IMR-90 (cell line): ENCODE results near the gene LPA. TPM values are rescaled to one million over a fixed set of nuclear protein-coding genes. Genes with fewer than 3 reads are reported as not detected.

Experiments used
- ATAC-seq: fragments of 200-7000 bp; cut with Tn5 transposase; 2 replicates; pipeline ENCODE4 v1.9.1; 2020; ENCODE audit warnings: low read depth, mild to moderate bottlenecking, moderate library complexity
- BruUV-seq: library from RNA; stranded (reverse); fragments of 400-500 nt; replicated peaks from 2 replicates; lab custom pipeline; 2021; lab: Mats Ljungman, UMichigan
- CTCF ChIA-PET: fragments of 300-600 bp; formaldehyde crosslinking; extraction: SDS; loops from one replicate; lab custom pipeline; 2021; ENCODE audit warnings: antibody characterized with exemption; lab: Yijun Ruan, JAX
- POLR2A ChIA-PET: fragments of 300-600 bp; sonication (Branson Sonifier 250); formaldehyde crosslinking; loops from one replicate; lab custom pipeline; 2022; ENCODE audit warnings: antibody characterized with exemption; ENCODE audit not compliant: unreplicated experiment; lab: Charles Lee
- DNase-seq: peaks from one replicate; pipeline ENCODE4 v3.0.0; 2013
- H2AFZ ChIP-seq: replicated peaks from 2 replicates; pipeline ENCODE3; 2013; ENCODE audit warnings: low read length, mild to moderate bottlenecking; ENCODE audit not compliant: poor library complexity
- H2AK5ac ChIP-seq: 2 replicates; pipeline ENCODE4 v1.6.1; 2013; ENCODE audit warnings: low read depth, low read length, inconsistent platforms
- H2AK9ac ChIP-seq: replicated peaks from 2 replicates; pipeline ENCODE3; 2013; ENCODE audit warnings: mild to moderate bottlenecking, low read depth, low read length, moderate library complexity; ENCODE audit not compliant: poor library complexity
- H2BK120ac ChIP-seq: 2 replicates; pipeline ENCODE4 v1.6.1; 2013; ENCODE audit warnings: low read depth, low read length, inconsistent platforms
- H2BK15ac ChIP-seq: 3 replicates; pipeline ENCODE4 v1.6.1; 2013; ENCODE audit warnings: low read depth, low read length, inconsistent platforms
- H2BK20ac ChIP-seq: 2 replicates; pipeline ENCODE4 v1.6.1; 2013; ENCODE audit warnings: low read depth, mild to moderate bottlenecking, inconsistent platforms, low read length, moderate library complexity
- H2BK5ac ChIP-seq: 2 replicates; pipeline ENCODE4 v1.6.1; 2013; ENCODE audit warnings: mild to moderate bottlenecking, low read depth, low read length, inconsistent platforms; ENCODE audit not compliant: poor library complexity, severe bottlenecking
- H3K14ac ChIP-seq: replicated peaks from 2 replicates; pipeline ENCODE4 v1.6.1; 2013; ENCODE audit warnings: low read depth, low read length, inconsistent platforms
- H3K18ac ChIP-seq: 2 replicates; pipeline ENCODE4 v1.6.1; 2013; ENCODE audit warnings: low read depth, low read length, control low read depth
- H3K23ac ChIP-seq: 2 replicates; pipeline ENCODE4 v1.6.1; 2013; ENCODE audit warnings: low read depth, low read length, inconsistent platforms
- H3K27ac ChIP-seq: 2 replicates; pipeline ENCODE4 v1.5.1; 2013; ENCODE audit warnings: mild to moderate bottlenecking, control low read depth, low read length; ENCODE audit not compliant: insufficient read depth
- H3K27me3 ChIP-seq: 2 replicates; pipeline ENCODE4 v1.6.1; 2013; ENCODE audit warnings: low read length; ENCODE audit not compliant: control insufficient read depth, insufficient read depth
- H3K36me3 ChIP-seq: 2 replicates; pipeline ENCODE4 v1.6.1; 2013; ENCODE audit warnings: low read length, mixed read lengths; ENCODE audit not compliant: control insufficient read depth, insufficient read depth
- H3K4ac ChIP-seq: 2 replicates; pipeline ENCODE4 v1.6.1; 2013; ENCODE audit warnings: low read depth, low read length, inconsistent platforms
- H3K4me1 ChIP-seq: 2 replicates; pipeline ENCODE4 v1.6.1; 2013; ENCODE audit warnings: low read length, mixed read lengths; ENCODE audit not compliant: control insufficient read depth, insufficient read depth
- H3K4me2 ChIP-seq: 2 replicates; pipeline ENCODE4 v1.6.1; 2013; ENCODE audit warnings: low read depth, mild to moderate bottlenecking, control low read depth, low read length, moderate library complexity
- H3K4me3 ChIP-seq: 2 replicates; pipeline ENCODE4 v1.5.1; 2013; ENCODE audit warnings: low read depth, mild to moderate bottlenecking, control low read depth, low read length, moderate library complexity; ENCODE audit not compliant: insufficient read depth
- H3K56ac ChIP-seq: 2 replicates; pipeline ENCODE4 v1.6.1; 2013; ENCODE audit warnings: low read length, inconsistent platforms; ENCODE audit not compliant: insufficient read depth; ENCODE audit errors: extremely low read depth
- H3K79me1 ChIP-seq, 2 experiments: 2 replicates each; pipeline ENCODE4 v1.6.1; 2013; ENCODE audit warnings: low read length in 2 of 2, inconsistent platforms in 1 of 2, low read depth in 1 of 2
- H3K9ac ChIP-seq: 2 replicates; pipeline ENCODE4 v1.6.1; 2013; ENCODE audit warnings: low read depth, low read length, control low read depth
- H3K9me1 ChIP-seq: 2 replicates; pipeline ENCODE4 v1.6.1; 2013; ENCODE audit warnings: low read length, inconsistent platforms; ENCODE audit not compliant: insufficient read depth
- H3K9me3 ChIP-seq: 2 replicates; pipeline ENCODE4 v1.6.1; 2013; ENCODE audit warnings: low read length; ENCODE audit not compliant: control insufficient read depth, insufficient read depth
- H4K20me1 ChIP-seq: 2 replicates; pipeline ENCODE4 v1.6.1; 2013; ENCODE audit warnings: low read length, inconsistent platforms; ENCODE audit not compliant: insufficient read depth
- H4K5ac ChIP-seq: 2 replicates; pipeline ENCODE4 v1.6.1; 2013; ENCODE audit warnings: mild to moderate bottlenecking, low read depth, low read length, control low read depth
- H4K8ac ChIP-seq, 2 experiments: 2 replicates each; pipeline ENCODE4 v1.6.1; 2013; ENCODE audit warnings: low read depth in 2 of 2, low read length in 2 of 2, control low read depth in 1 of 2, inconsistent platforms in 1 of 2
- H4K91ac ChIP-seq: 2 replicates; pipeline ENCODE4 v1.6.1; 2013; ENCODE audit warnings: low read depth, low read length, inconsistent platforms; ENCODE audit not compliant: insufficient read depth
- BHLHE40 ChIP-seq: fragments of 150-350 bp; IDR thresholded peaks from 2 replicates; pipeline ENCODE4 v1.6.1; 2016; ENCODE audit warnings: mild to moderate bottlenecking, low read depth, low read length
- CEBPB ChIP-seq: IDR thresholded peaks from 2 replicates; pipeline ENCODE4 v1.6.1; 2012; ENCODE audit warnings: low read depth, low read length, improper control_type of control experiment
- CHD1 ChIP-seq: IDR thresholded peaks from 2 replicates; pipeline ENCODE4 v1.6.1; 2012; ENCODE audit warnings: low read depth, low read length, improper control_type of control experiment
- MAFK ChIP-seq: IDR thresholded peaks from 2 replicates; pipeline ENCODE4 v1.6.1; 2012; ENCODE audit warnings: low read depth, low read length, improper control_type of control experiment
- MAZ ChIP-seq: IDR thresholded peaks from 2 replicates; pipeline ENCODE4 v1.6.1; 2012; ENCODE audit warnings: low read depth, mild to moderate bottlenecking, low read length, improper control_type of control experiment, moderate library complexity, borderline replicate concordance
- MXI1 ChIP-seq: IDR thresholded peaks from 2 replicates; pipeline ENCODE4 v1.6.1; 2012; ENCODE audit warnings: low read depth, mild to moderate bottlenecking, low read length, moderate library complexity, borderline replicate concordance
- NFE2L2 ChIP-seq: fragments of 150-350 bp; IDR thresholded peaks from 2 replicates; pipeline ENCODE4 v1.6.1; 2016; ENCODE audit warnings: low read depth, mild to moderate bottlenecking, low read length
- RCOR1 ChIP-seq: IDR thresholded peaks from 2 replicates; pipeline ENCODE4 v1.6.1; 2012; ENCODE audit warnings: mild to moderate bottlenecking, low read length, improper control_type of control experiment; ENCODE audit not compliant: insufficient replicate concordance
- SMC3 ChIP-seq: fragments of 150-350 bp; IDR thresholded peaks from 2 replicates; pipeline ENCODE4 v1.6.1; 2016; ENCODE audit warnings: low read depth, mild to moderate bottlenecking, antibody characterized with exemption, low read length, moderate library complexity
- WGBS, 2 experiments: methylation state at CpG; one replicate each; pipeline versions ENCODE4 v1.1.5 to v1.1.7; 2013; ENCODE audit warnings: missing lambda C conversion rate in 2 of 2; ENCODE audit not compliant: insufficient read length in 1 of 2; ENCODE audit errors: extremely low coverage in 2 of 2; 5-methylcytosine and 5-hydroxymethylcytosine counted together
- dilution Hi-C: fragments of 300-500 bp; cut with HindIII; formaldehyde crosslinking; loops from one replicate; pipeline ENCODE4 v1.14.3; 2018; ENCODE audit warnings: low sequenced_read_pairs; ENCODE audit not compliant: unreplicated experiment
- in situ Hi-C: fragments of 300-500 bp; cut with MboI; formaldehyde crosslinking; loops from 3 replicates; pipeline ENCODE4 v1.14.3; 2019; ENCODE audit warnings: low sequenced_read_pairs, inconsistent platforms, mixed read lengths
- intact Hi-C: fragments of 100-400 bp; cut with micrococcal nuclease; formaldehyde crosslinking; loops from 2 replicates; pipeline ENCODE4 v1.10.0; 2022
- polyA plus RNA-seq, 3 experiments: library from polyadenylated mRNA; depleted of rRNA; stranded (reverse); fragments of >200 nt; gene quantifications; 2 replicates each; pipeline ENCODE4 v1.2.3, GENCODE V29; 2012; ENCODE audit warnings: low replicate concordance in 1 of 3
- total RNA-seq: library from RNA; depleted of rRNA; stranded (reverse); fragments of >200 nt; gene quantifications from 2 replicates; pipeline ENCODE4 v1.2.3, GENCODE V29; 2012
- TF ChIP-seq, protein P1 (sequence below): fragments of 150-350 bp; IDR thresholded peaks from 2 replicates; pipeline ENCODE4 v1.6.1; 2016; ENCODE audit warnings: low read depth, mild to moderate bottlenecking, low read length, moderate library complexity, borderline replicate concordance

Gene LPA
- total and polyA plus RNA-seq, 2 of the 4 experiments (the other 2 are of a cell fraction) = not detected

DNA sequence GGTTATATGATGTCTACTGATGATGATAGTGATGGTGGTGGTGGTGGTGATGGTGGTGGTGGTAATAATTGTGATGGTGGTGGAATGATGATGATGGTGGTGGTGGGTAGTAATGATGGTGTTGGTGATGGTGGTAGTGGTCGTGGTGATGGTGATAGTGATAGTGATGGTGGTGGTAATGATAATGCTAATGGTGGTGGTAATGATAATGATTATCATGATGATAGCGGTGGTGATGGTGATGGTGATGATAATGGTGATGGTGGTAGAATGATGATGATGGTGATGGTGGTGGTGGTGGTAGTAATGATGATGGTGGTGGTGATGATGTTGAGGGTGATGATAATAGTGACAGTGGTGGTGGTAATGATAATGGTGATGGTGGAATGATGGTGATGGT is 4.5 kb upstream of the LPA start:
- H2BK20ac ChIP-seq = no peak overlapping the region
- CTCF ChIA-PET = no interaction called here
- no peak overlapping the region for H4K5ac ChIP-seq
- peaks cover 23% of the 10 kb centered on the region for H3K9me3 ChIP-seq
- no peaks in the 10 kb centered on the region for H3K9me1 ChIP-seq
- intact Hi-C loops (no loop called here), dilution Hi-C loops (no loop called here), in situ Hi-C loops (no loop called here)
- H2AK9ac ChIP-seq = no peak overlapping the region
- H3K9ac ChIP-seq = no peak overlapping the region
- H3K4me1 ChIP-seq = no peaks in the 10 kb centered on the region
- H3K4me3 ChIP-seq = no peak overlapping the region
- no peak overlapping the region for H2BK120ac ChIP-seq
- H3K27me3 ChIP-seq = no peaks in the 10 kb centered on the region
- H3K36me3 ChIP-seq = no peaks in the 10 kb centered on the region
- H2AFZ ChIP-seq = no peak overlapping the region
- no peak for DNase-seq
- H3K18ac ChIP-seq = no peak overlapping the region
- no peaks in the 10 kb centered on the region for H4K20me1 ChIP-seq
- H3K4ac ChIP-seq = no peak overlapping the region
- no peak overlapping the region for H3K23ac ChIP-seq
- POLR2A ChIA-PET = no interaction called here
- H3K14ac ChIP-seq = no peak overlapping the region
- no peak overlapping the region for H3K27ac ChIP-seq
- H4K91ac ChIP-seq = no peak overlapping the region
- no peak overlapping the region for H3K56ac ChIP-seq
- no peak overlapping the region for H2AK5ac ChIP-seq
- no peak for ATAC-seq
- no peak for TF ChIP-seq RCOR1
- no peak for TF ChIP-seq MAFK
- TF ChIP-seq MXI1 = no peak
- TF ChIP-seq NFE2L2 = no peak
- no peak for TF ChIP-seq CEBPB
- no peak for TF ChIP-seq BHLHE40
- no peak for TF ChIP-seq CHD1
- no peak for TF ChIP-seq SMC3
- no peak for TF ChIP-seq MAZ
- TF ChIP-seq, protein P1, sequence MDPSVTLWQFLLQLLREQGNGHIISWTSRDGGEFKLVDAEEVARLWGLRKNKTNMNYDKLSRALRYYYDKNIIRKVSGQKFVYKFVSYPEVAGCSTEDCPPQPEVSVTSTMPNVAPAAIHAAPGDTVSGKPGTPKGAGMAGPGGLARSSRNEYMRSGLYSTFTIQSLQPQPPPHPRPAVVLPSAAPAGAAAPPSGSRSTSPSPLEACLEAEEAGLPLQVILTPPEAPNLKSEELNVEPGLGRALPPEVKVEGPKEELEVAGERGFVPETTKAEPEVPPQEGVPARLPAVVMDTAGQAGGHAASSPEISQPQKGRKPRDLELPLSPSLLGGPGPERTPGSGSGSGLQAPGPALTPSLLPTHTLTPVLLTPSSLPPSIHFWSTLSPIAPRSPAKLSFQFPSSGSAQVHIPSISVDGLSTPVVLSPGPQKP = no peak
- no peak overlapping the region for H2BK15ac ChIP-seq
- H3K79me1 ChIP-seq = no peaks in the 10 kb centered on the region
- BruUV-seq = no TSS peak
- 40% methylated on average over 2 of the region's 2 CpGs; no CpG with 5 or more reads in 1 of the 2 experiments for WGBS, 2 experiments
- no peak overlapping the region for H3K4me2 ChIP-seq
- no peak overlapping the region for H4K8ac ChIP-seq
- H2BK5ac ChIP-seq = peak overlapping the region; percentile 39
